ENCODE results near the gene XPO4. TPM values are rescaled to one million over a fixed set of nuclear protein-coding genes. Genes with fewer than 3 reads are reported as not detected.

Gene XPO4
- polyA plus RNA-seq, 1 donor = 11.7 TPM

GRCh38 chr13:20819715-20820114 lies 82.8 kb downstream of the XPO4 start:
- H3K27me3 ChIP-seq (ENCODE audit: control insufficient read depth, insufficient read depth, low read length) = no peaks in the 10 kb centered on the region

DNA sequence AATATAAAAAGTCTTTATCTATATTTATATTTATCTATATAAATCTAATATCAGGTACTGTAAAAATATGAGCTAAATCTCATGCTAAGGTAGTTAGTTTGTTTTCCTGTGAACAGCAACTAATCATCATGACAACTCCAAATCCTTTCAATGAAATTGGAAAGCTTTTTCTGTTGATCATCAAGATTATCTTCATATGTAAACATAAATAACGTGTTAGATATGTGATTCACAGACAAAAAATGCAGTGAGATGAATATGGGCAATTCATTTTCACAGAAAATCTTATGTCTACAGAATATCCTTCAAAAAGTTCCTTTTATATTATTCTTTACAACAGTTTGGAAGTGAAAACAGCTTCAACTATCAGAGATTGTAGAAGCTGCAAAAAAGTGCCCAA lies 87.1 kb downstream of the XPO4 start:
- no peak overlapping the region for H3K4me3 ChIP-seq (ENCODE audit: low read length)
- H3K27me3 ChIP-seq (ENCODE audit: control insufficient read depth, insufficient read depth, low read length) = no peaks in the 10 kb centered on the region
- H3K4me1 ChIP-seq (ENCODE audit: control insufficient read depth, insufficient read depth, low read length) = no peaks in the 10 kb centered on the region
- no peak for DNase-seq
- H3K36me3 ChIP-seq (ENCODE audit: control insufficient read depth, insufficient read depth, low read length) = peaks cover 9% of the 10 kb centered on the region
- H3K9me3 ChIP-seq (ENCODE audit: control insufficient read depth, low read depth, low read length) = no peaks in the 10 kb centered on the region
- no peak overlapping the region for H3K27ac ChIP-seq (ENCODE audit: low read length)
- WGBS (ENCODE audit: insufficient coverage, low lambda C conversion rate) = 71% methylated on average over 1 of the region's 1 CpG

More at GRCh38 chr13:20819715-20820114, 82.8 kb downstream of the XPO4 start:
- H3K27ac ChIP-seq (ENCODE audit: low read length) = no peak overlapping the region
- H3K36me3 ChIP-seq (ENCODE audit: control insufficient read depth, insufficient read depth, low read length) = peaks cover 3% of the 10 kb centered on the region
- DNase-seq = no peak
- H3K4me3 ChIP-seq (ENCODE audit: low read length) = no peak overlapping the region
- no peaks in the 10 kb centered on the region for H3K4me1 ChIP-seq (ENCODE audit: control insufficient read depth, insufficient read depth, low read length)
- WGBS (ENCODE audit: insufficient coverage, low lambda C conversion rate) = 83% methylated on average over 1 of the region's 3 CpGs
- no peaks in the 10 kb centered on the region for H3K9me3 ChIP-seq (ENCODE audit: control insufficient read depth, low read depth, low read length)

- no peaks in the 10 kb centered on the region for H3K4me1 ChIP-seq (ENCODE audit: control insufficient read depth, insufficient read depth, low read length)
- H3K9me3 ChIP-seq (ENCODE audit: control insufficient read depth, low read depth, low read length) = no peaks in the 10 kb centered on the region
- peaks cover 11% of the 10 kb centered on the region for H3K36me3 ChIP-seq (ENCODE audit: control insufficient read depth, insufficient read depth, low read length)
- peak; percentile 19 to 30 for DNase-seq
- no peaks in the 10 kb centered on the region for H3K27me3 ChIP-seq (ENCODE audit: control insufficient read depth, insufficient read depth, low read length)
- no peak overlapping the region for H3K4me3 ChIP-seq (ENCODE audit: low read length)
- 63% methylated on average over 2 of the region's 5 CpGs for whole genome bisulfite sequencing (ENCODE audit: insufficient coverage, low lambda C conversion rate)
- H3K27ac ChIP-seq (ENCODE audit: low read length) = no peak overlapping the region
Observed at GRCh38 chr13:20814224-20814910, 88.2 kb downstream of the XPO4 start.

DNA sequence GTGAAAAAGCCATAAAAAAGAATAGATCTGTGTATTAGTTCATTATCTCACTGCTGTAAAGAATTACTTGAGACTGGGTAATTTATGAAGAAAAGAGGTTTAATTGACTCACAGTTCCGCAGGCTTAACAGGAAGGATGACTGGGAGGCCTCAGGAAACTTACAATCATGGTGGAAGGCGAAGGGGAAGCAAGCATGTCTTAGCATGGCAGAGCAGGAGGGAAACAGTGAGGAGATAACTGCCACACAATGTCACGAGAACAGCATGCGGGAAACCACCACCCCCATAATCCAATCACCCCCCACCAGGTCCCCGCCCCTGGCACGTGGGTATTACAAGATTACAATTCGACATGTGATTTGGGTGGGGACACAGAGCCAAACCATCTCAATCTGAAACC lies 89.7 kb downstream of the XPO4 start:
- peaks cover 18% of the 10 kb centered on the region for H3K36me3 ChIP-seq (ENCODE audit: control insufficient read depth, insufficient read depth, low read length)
- WGBS (ENCODE audit: insufficient coverage, low lambda C conversion rate) = no CpG with 5 or more reads among the region's 7 CpGs
- no peaks in the 10 kb centered on the region for H3K27me3 ChIP-seq (ENCODE audit: control insufficient read depth, insufficient read depth, low read length)
- H3K4me3 ChIP-seq (ENCODE audit: low read length) = no peak overlapping the region
- DNase-seq = no peak
- no peaks in the 10 kb centered on the region for H3K9me3 ChIP-seq (ENCODE audit: control insufficient read depth, low read depth, low read length)
- no peak overlapping the region for H3K27ac ChIP-seq (ENCODE audit: low read length)
- H3K4me1 ChIP-seq (ENCODE audit: control insufficient read depth, insufficient read depth, low read length) = no peaks in the 10 kb centered on the region

DNA sequence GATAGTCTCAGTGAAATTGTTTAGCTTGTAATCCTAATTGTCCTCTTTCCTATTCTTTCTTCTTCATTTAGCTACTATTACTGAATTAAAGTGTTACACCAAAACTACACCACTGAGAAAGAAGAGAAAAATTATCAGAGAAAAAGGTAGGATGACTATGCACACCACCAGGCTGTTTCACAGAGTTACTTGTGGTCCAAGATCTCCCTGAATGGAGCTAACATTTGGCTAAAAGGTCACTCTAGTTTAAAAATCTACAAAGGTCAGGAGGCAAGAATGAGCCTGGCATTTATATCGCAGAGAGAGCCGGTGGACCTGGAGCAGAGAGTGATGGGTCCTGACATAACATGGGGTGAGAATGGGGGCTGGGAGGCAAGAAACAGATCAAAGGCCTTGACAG lies 91.7 kb downstream of the XPO4 start:
- DNase-seq = no peak
- Histone ChIP-seq H3K9me3 (ENCODE audit: control insufficient read depth, low read depth, low read length) (no peaks in the 10 kb centered on the region), H3K4me1 (ENCODE audit: control insufficient read depth, insufficient read depth, low read length) (no peaks in the 10 kb centered on the region), H3K4me3 (ENCODE audit: low read length) (no peak overlapping the region), H3K27me3 (ENCODE audit: control insufficient read depth, insufficient read depth, low read length) (no peaks in the 10 kb centered on the region), H3K36me3 (ENCODE audit: control insufficient read depth, insufficient read depth, low read length) (peaks cover 25% of the 10 kb centered on the region), H3K27ac (ENCODE audit: low read length) (no peak overlapping the region)
- WGBS (ENCODE audit: insufficient coverage, low lambda C conversion rate) = no CpG with 5 or more reads among the region's 2 CpGs

DNA sequence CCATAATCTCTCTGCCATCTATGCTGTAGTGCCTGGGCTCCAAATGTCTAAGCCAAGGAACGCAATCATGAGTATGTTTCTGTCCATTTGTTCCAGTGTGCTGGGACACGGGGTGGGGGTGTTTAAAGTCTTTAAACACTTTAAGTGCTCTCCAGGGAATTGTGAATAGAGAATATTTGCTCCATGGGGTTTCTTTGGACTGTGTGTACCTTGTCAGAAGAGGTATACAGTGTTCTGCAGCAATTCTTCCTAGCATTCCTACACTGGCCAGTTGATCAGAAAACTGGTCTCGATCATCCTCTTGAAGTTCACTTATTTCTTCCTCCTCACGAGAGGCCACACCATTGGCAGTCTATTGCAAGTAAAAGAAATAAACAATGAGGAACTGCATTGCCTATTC lies 93.7 kb downstream of the XPO4 start:
- DNase-seq = no peak
- WGBS (ENCODE audit: insufficient coverage, low lambda C conversion rate) = no CpG with 5 or more reads among the region's 4 CpGs
- Histone ChIP-seq H3K27me3 (ENCODE audit: control insufficient read depth, insufficient read depth, low read length) (no peaks in the 10 kb centered on the region), H3K9me3 (ENCODE audit: control insufficient read depth, low read depth, low read length) (no peaks in the 10 kb centered on the region), H3K36me3 (ENCODE audit: control insufficient read depth, insufficient read depth, low read length) (peaks cover 25% of the 10 kb centered on the region), H3K27ac (ENCODE audit: low read length) (no peak overlapping the region), H3K4me3 (ENCODE audit: low read length) (no peak overlapping the region), H3K4me1 (ENCODE audit: control insufficient read depth, insufficient read depth, low read length) (no peaks in the 10 kb centered on the region)

DNA sequence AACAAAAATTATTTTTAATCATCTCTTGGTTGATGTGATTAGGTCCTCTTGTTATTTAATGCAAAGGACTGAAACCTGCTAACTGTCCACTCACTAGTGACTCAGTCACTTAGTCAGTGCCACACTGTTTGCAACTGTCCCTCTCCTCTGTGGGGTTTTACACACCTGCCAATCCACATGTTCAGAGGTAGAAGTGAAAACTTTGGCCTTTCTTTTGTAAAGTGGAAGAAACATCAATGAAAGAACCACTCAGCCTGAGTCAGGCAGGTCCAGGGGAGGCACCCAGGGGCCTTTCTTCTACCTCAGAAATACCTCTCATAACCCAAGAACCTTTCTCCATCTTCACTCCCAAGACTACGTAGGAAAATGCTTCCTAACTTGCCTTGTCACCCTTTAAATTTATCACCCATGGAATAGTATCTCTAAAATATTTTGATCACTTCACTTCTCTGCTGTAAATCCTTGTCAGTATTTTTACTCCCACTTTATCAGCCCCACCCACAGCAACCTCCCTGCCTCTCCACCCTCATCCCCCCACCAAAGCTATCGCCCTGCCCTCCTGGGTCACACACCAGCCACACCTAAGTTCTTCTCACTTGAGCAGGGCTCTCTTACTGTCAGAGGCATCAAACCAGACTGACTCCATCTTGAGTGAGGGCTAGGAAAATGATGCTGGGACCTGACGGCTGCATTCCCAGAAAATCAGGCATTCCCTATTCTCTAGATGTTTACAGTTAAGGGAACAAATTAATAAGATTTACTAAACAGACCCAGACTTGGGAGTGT lies 99.2 kb downstream of the XPO4 start:
- Histone ChIP-seq H3K9me3 (ENCODE audit: control insufficient read depth, low read depth, low read length) (no peaks in the 10 kb centered on the region), H3K27ac (ENCODE audit: low read length) (no peak overlapping the region), H3K4me3 (ENCODE audit: low read length) (no peak overlapping the region), H3K27me3 (ENCODE audit: control insufficient read depth, insufficient read depth, low read length) (no peaks in the 10 kb centered on the region), H3K36me3 (ENCODE audit: control insufficient read depth, insufficient read depth, low read length) (peaks cover 28% of the 10 kb centered on the region), H3K4me1 (ENCODE audit: control insufficient read depth, insufficient read depth, low read length) (no peaks in the 10 kb centered on the region)
- WGBS (ENCODE audit: insufficient coverage, low lambda C conversion rate) = 83% methylated on average over 1 of the region's 3 CpGs
- DNase-seq = no peak

- no peak for DNase-seq
- Histone ChIP-seq H3K27ac (ENCODE audit: low read length) (no peak overlapping the region), H3K27me3 (ENCODE audit: control insufficient read depth, insufficient read depth, low read length) (no peaks in the 10 kb centered on the region), H3K9me3 (ENCODE audit: control insufficient read depth, low read depth, low read length) (no peaks in the 10 kb centered on the region), H3K36me3 (ENCODE audit: control insufficient read depth, insufficient read depth, low read length) (peaks cover 27% of the 10 kb centered on the region), H3K4me3 (ENCODE audit: low read length) (no peak overlapping the region), H3K4me1 (ENCODE audit: control insufficient read depth, insufficient read depth, low read length) (no peaks in the 10 kb centered on the region)
- WGBS (ENCODE audit: insufficient coverage, low lambda C conversion rate) = no CpG with 5 or more reads among the region's 2 CpGs
Observed at GRCh38 chr13:20801707-20802106, 100.8 kb downstream of the XPO4 start.

DNA sequence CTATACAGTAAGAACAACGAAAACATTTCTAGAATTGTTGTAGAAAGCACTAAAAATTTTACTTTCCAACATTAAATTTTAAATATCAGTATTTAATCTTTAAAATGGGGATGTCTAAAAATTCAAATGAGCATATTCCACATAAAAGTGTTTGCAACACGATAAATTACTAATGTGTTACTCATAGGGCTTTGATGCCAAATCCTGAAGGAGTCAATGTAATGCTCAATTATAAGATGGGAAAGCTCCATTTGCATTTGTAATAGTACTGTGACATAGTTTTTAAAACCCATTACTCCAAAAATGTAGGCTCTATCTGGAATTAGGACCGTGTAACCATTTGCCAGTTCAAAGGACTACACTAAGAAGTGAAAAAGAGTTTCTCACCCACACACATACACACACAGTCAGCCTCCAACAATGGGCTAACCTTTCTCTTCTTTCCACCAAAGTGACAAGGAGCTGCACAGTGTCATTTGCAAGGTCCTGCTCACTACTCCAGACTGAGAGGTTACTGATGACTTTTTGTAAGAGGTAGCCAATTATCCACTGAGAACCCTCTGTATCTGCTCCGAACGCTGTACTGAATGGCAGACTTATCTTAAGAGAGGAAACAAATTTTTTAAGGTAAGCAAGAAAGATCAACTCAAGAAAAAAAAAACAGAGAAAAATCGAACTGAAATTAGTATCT lies 102.7 kb downstream of the XPO4 start:
- Histone ChIP-seq H3K4me3 (ENCODE audit: low read length) (no peak overlapping the region), H3K4me1 (ENCODE audit: control insufficient read depth, insufficient read depth, low read length) (no peaks in the 10 kb centered on the region), H3K36me3 (ENCODE audit: control insufficient read depth, insufficient read depth, low read length) (peaks cover 35% of the 10 kb centered on the region), H3K27ac (ENCODE audit: low read length) (no peak overlapping the region), H3K27me3 (ENCODE audit: control insufficient read depth, insufficient read depth, low read length) (no peaks in the 10 kb centered on the region), H3K9me3 (ENCODE audit: control insufficient read depth, low read depth, low read length) (no peaks in the 10 kb centered on the region)
- 100% methylated on average over 1 of the region's 6 CpGs for WGBS (ENCODE audit: insufficient coverage, low lambda C conversion rate)
- no peak for DNase-seq

DNA sequence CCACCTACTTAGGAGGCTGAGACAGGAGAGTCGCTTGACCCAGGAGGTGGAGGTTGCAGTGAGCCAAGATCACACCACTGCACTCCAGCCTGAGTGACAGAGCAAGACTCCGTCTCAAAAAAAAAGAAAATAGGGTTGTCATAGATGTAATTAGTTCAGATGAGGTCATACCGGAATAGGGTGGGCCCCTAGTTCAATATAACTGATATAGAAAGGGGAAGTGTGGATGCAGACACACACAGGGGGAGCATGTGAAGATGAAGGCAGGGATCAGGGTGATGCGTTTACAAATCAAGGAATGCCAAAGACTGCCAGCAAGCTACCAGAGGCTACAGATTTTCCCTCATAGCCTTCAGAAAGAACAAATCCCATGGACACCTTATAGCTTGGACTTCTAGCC lies 104.5 kb downstream of the XPO4 start:
- no peak overlapping the region for H3K27ac ChIP-seq (ENCODE audit: low read length)
- H3K4me1 ChIP-seq (ENCODE audit: control insufficient read depth, insufficient read depth, low read length) = no peaks in the 10 kb centered on the region
- H3K36me3 ChIP-seq (ENCODE audit: control insufficient read depth, insufficient read depth, low read length) = peaks cover 37% of the 10 kb centered on the region
- no peaks in the 10 kb centered on the region for H3K9me3 ChIP-seq (ENCODE audit: control insufficient read depth, low read depth, low read length)
- no peak for DNase-seq
- no peak overlapping the region for H3K4me3 ChIP-seq (ENCODE audit: low read length)
- no CpG with 5 or more reads among the region's 4 CpGs for WGBS (ENCODE audit: insufficient coverage, low lambda C conversion rate)
- no peaks in the 10 kb centered on the region for H3K27me3 ChIP-seq (ENCODE audit: control insufficient read depth, insufficient read depth, low read length)

Measured in large intestine (tissue), 3 donors.